ENCODE measurements around the gene SLC6A16. TPM values are rescaled to one million over a fixed set of nuclear protein-coding genes. Genes with fewer than 3 reads are reported as not detected.

The SLC6A16 gene
- total and polyA plus RNA-seq, 2 of the 8 experiments (the other 6 are each of a cell fraction or from before 2014, with no cell fraction given): 1.1 to 1.5 TPM

GRCh38 chr19:49344505-49345423, 19.8 kb upstream of the SLC6A16 start (continued):
- no peak for TF ChIP-seq BCL11A (IDR thresholded peaks at IDR 0.05; ENCODE audit: low read depth in 2 of 2, low read length in 2 of 2)

Measured in H1 (cell line).